Left ventricle myocardium inferior (tissue), 1 donor: ENCODE measurements around the gene USP12. TPM values are rescaled to one million over a fixed set of nuclear protein-coding genes. Genes with fewer than 3 reads are reported as not detected.

Experiments
- DNase-seq: peaks from one replicate; pipeline ENCODE4 v3.0.0-alpha.2; 2020
- H3K27ac ChIP-seq: fragments of 200-600 bp; replicated peaks from 2 replicates; pipeline ENCODE4 v1.8.0; 2021
- H3K27me3 ChIP-seq: fragments of 200-600 bp; 2 replicates; pipeline ENCODE4 v1.8.0; 2021; ENCODE audit warnings: low read depth
- H3K36me3 ChIP-seq: fragments of 200-600 bp; 2 replicates; pipeline ENCODE4 v1.8.0; 2021
- H3K4me1 ChIP-seq: fragments of 200-600 bp; 2 replicates; pipeline ENCODE4 v1.8.0; 2021
- H3K4me3 ChIP-seq: fragments of 200-600 bp; 2 replicates; pipeline ENCODE4 v1.8.0; 2021; ENCODE audit warnings: mild to moderate bottlenecking, moderate library complexity
- H3K9me3 ChIP-seq: fragments of 200-600 bp; replicated peaks from 2 replicates; pipeline ENCODE4 v1.8.0; 2021
- CTCF ChIP-seq: fragments of 200-600 bp; IDR thresholded peaks from 2 replicates; pipeline ENCODE4 v1.8.0; 2021; ENCODE audit warnings: antibody characterized with exemption, mild to moderate bottlenecking, borderline replicate concordance
- intact Hi-C: fragments of 100-400 bp; cut with micrococcal nuclease; formaldehyde crosslinking; loops from one replicate; pipeline ENCODE4 v1.11.0; 2022
- total RNA-seq: library from RNA; stranded (reverse); fragmentation: NEBNext Ultra II Directional; extraction: Animal tissue kit (Norgen Biotek cat#: 25700); gene quantifications from one replicate; pipeline ENCODE4 v1.2.1, GENCODE V29; 2021
- donor health status: DM: no; HTN: yes; CAD: no; lungs with severe emphysema.

The USP12 gene
- total RNA-seq, 1 donor from 2014 or later = 16.8 TPM

GRCh38 chr13:27053210-27053884 is 118.3 kb downstream of the USP12 start:
- no peak for DNase-seq

GRCh38 chr13:27052551-27053208 is 118.9 kb downstream of the USP12 start:
- intact Hi-C loops = no loop called here
- Histone ChIP-seq H3K9me3 (no peaks in the 10 kb centered on the region), H3K36me3 (no peaks in the 10 kb centered on the region), H3K27me3 (no peaks in the 10 kb centered on the region), H3K4me3 (no peak overlapping the region), H3K27ac (no peak overlapping the region), H3K4me1 (peaks cover 10% of the 10 kb centered on the region)
- DNase-seq = no peak
- TF ChIP-seq CTCF = no peak

More at GRCh38 chr13:27053210-27053884, 118.3 kb downstream of the USP12 start:
- TF ChIP-seq CTCF = no peak
- intact Hi-C loops = no loop called here
- no peak overlapping the region for H3K27ac ChIP-seq
- H3K4me1 ChIP-seq = peaks cover 10% of the 10 kb centered on the region
- no peak overlapping the region for H3K4me3 ChIP-seq
- no peaks in the 10 kb centered on the region for H3K36me3 ChIP-seq
- no peaks in the 10 kb centered on the region for H3K9me3 ChIP-seq
- no peaks in the 10 kb centered on the region for H3K27me3 ChIP-seq

GRCh38 chr13:27047081-27047480 is 124.5 kb downstream of the USP12 start:
- Histone ChIP-seq H3K27me3 (no peaks in the 10 kb centered on the region), H3K27ac (no peak overlapping the region), H3K9me3 (no peaks in the 10 kb centered on the region), H3K36me3 (no peaks in the 10 kb centered on the region), H3K4me1 (no peaks in the 10 kb centered on the region), H3K4me3 (no peak overlapping the region)
- no peak for DNase-seq
- TF ChIP-seq CTCF = no peak
- intact Hi-C loops = no loop called here

GRCh38 chr13:27044837-27045570 is 126.6 kb downstream of the USP12 start:
- intact Hi-C loops = no loop called here
- Histone ChIP-seq H3K4me3 (no peak overlapping the region), H3K27ac (no peak overlapping the region), H3K4me1 (no peaks in the 10 kb centered on the region), H3K27me3 (no peaks in the 10 kb centered on the region), H3K36me3 (no peaks in the 10 kb centered on the region), H3K9me3 (no peaks in the 10 kb centered on the region)
- no peak for TF ChIP-seq CTCF
- no peak for DNase-seq

GRCh38 chr13:27043013-27043412 is 128.6 kb downstream of the USP12 start:
- intact Hi-C loops = no loop called here
- no peak for TF ChIP-seq CTCF
- H3K4me1 ChIP-seq = no peaks in the 10 kb centered on the region
- peaks cover 7% of the 10 kb centered on the region for H3K27me3 ChIP-seq
- H3K4me3 ChIP-seq = no peak overlapping the region
- H3K27ac ChIP-seq = no peak overlapping the region
- no peak for DNase-seq
- H3K9me3 ChIP-seq = no peaks in the 10 kb centered on the region
- H3K36me3 ChIP-seq = no peaks in the 10 kb centered on the region
